ENCODE data around the gene CPM.

Gene CPM

DNA sequence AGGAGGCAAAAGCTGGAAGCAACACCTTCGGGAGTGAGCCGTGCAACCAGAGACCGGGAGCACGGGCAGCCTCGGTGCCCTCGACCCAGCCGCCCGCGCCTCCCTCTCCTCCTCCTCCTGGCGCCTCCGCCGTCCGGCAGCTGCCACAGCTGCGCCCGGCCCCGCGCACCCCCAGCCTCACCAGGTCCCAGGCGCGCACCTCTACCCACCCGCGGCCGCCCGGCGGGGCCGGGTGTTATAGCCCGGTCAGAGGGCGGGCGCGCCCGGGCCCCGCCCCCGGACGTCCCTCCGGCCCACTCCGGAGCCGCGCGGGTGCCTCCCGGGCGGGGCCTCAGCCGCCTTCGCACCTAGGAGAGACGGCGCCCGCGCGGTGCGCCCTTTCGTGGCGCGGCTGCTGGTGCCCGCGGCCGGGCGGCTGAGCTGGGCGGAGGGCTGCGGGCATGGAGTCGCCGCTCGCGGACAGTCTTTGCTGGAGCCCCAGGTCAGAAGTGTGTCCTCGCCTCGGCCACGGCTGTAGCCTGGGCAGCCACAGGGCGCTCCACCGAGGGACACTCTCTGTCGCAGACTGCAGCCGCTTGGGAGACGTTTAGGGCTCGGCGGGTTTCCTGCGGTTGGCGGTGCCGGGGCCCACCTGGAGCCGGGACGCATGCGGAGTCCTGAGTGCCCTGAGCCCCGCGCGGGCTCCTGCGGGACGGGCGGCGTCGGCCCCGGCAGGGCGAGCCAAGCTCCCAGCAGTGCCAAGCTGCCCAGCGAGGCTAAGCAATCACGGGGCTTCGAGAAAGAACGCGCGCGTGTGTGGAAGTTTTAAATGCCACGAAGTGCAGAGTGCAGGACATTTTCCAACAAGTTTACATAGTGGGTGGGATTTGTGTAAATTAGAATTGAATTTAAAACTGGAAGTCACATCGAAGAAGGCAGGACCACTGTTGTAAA lies at the start of gene CPM:
Gene CPM, minus strand, starts transcription at position 211 of the 933 bp plus-strand sequence. CDS start 334 bp downstream, outside the sequence.
- peak; percentile 25 for DNase-seq

DNA sequence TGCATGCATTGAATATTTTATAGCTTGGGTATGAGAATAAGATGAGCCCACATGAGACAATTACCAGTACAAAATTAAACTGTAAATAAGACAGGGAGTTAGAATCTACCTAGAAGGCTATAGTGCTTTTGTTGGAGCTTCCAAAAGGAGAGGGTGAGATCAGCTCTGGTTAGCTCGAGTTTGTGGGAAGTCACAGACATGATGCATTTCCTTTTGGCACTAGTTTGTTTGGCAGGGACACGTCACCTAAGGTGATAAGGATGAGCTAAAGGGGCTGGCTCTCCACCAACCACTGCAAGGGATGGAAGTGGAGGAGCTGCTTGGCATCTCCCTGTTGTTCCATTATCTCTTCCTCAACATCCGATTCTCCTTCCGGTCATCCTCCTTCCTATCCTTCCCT lies 48.5 kb upstream of the CPM start:
- peak; percentile 5 for DNase-seq

- DNase-seq, result no peak
These were observed 47.7 kb upstream of the CPM start for GRCh38 chr12:68980476-68981212.

DNA sequence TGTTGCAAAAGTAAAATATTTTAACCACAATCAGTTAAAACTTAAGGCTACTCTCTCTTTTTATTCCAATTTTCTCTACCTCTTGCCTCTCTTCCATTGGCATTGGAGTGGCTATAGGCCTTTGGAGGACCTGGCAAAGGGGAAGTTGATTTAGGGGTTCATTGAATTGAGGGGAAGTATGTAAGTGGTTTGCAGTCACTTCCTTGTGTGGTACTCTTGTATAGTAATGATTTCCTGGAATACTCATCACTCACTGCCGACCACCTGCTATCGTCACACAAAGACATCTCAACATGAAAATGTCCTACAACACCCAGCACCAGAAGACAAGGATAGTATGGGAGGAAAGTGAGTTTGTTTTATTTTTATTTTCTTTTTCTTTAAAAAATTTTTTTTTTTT lies 45.7 kb upstream of the CPM start:
- no peak for DNase-seq

- DNase-seq, result no peak
These were observed 45.1 kb upstream of the CPM start for GRCh38 chr12:68977909-68978610.

GRCh38 chr12:68977335-68977734 lies 44.4 kb upstream of the CPM start:
- DNase-seq, result no peak

DNA sequence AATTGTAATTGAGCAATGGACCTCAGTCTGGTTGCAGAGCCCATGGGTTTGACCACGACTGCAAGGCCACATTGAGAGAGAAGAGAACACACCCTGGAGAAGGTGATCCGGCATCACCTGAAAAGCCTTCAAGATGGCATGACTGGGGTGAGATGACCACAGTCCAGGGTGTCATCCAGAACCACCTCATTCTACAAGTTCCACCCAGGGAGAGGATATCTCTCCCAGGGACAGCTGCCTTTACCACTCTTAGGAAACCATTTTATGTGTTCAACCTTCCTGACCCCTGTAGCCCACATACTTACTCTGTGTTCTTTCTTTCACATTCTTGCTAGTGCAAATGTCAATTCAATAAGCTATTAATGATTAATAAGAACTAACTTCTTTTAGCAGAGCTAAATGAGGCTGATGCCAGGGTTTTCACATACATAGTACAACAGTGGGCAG lies 43.4 kb upstream of the CPM start:
- DNase-seq, result no peak

- DNase-seq, result no peak
These were observed 42.8 kb upstream of the CPM start for GRCh38 chr12:68975811-68976210.

DNA sequence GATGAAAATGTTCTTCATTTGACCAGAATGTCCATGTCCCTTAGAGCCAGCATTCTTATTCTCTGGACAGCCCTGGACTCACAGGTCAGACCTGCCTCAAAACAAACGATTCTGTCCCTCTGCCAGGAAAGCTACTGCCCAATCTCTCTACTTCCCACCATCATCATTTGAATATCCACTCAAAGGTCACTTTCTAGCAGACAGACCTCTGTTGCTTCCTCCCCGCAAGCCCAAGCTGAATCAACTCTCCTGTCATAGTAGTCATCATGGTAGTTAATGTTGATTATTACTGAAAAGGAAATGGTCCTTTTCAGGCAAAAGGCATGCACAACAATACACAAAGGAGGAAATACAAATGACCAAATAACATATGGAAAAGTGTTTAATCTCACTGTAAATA lies 39.6 kb upstream of the CPM start:
- no peak for DNase-seq

DNA sequence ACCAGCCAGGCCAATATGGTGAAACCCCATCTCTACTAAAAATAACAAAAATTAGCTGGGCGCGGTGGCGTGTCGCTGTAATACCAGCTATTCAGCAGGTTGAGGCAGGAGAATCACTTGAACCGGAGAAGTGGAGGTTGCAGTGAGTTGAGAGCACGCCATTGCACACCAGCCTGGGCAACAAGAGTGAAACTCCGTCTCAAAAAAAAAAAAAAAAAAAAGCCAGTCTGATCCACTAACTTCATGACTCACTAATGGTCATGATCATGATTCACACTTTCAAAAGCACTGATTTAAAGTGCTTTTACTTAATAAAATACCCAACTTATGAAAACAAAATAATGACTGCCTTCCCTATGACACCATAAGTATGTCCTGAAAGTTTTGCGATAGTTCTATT lies 38.4 kb upstream of the CPM start:
- DNase-seq, result peak; percentile 81

- no peak for DNase-seq
These were observed 38.0 kb upstream of the CPM start for GRCh38 chr12:68970951-68971350.

DNA sequence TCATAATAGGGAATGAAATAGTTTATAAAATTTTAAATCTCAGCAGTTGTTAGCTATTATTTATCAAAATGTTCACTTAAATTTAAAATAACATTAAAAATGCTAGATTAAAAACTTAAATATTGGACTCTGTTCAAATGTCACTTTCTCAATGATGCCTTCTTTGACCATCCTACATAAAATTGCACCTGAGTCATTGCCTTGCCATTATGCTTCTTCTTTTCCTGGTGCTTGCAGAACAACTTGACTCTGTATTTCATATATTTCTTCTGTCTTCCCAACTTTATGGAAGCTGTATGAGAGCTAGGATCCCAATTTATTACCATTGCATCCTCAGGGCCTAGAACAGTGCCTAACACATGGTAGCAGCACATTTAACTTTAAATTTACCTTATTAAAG lies 37.3 kb upstream of the CPM start:
- DNase-seq, result no peak

- DNase-seq, result no peak
These were observed 34.1 kb upstream of the CPM start for GRCh38 chr12:68967046-68967445.

- DNase-seq, result no peak
These were observed 31.1 kb upstream of the CPM start for GRCh38 chr12:68963856-68964745.

DNA sequence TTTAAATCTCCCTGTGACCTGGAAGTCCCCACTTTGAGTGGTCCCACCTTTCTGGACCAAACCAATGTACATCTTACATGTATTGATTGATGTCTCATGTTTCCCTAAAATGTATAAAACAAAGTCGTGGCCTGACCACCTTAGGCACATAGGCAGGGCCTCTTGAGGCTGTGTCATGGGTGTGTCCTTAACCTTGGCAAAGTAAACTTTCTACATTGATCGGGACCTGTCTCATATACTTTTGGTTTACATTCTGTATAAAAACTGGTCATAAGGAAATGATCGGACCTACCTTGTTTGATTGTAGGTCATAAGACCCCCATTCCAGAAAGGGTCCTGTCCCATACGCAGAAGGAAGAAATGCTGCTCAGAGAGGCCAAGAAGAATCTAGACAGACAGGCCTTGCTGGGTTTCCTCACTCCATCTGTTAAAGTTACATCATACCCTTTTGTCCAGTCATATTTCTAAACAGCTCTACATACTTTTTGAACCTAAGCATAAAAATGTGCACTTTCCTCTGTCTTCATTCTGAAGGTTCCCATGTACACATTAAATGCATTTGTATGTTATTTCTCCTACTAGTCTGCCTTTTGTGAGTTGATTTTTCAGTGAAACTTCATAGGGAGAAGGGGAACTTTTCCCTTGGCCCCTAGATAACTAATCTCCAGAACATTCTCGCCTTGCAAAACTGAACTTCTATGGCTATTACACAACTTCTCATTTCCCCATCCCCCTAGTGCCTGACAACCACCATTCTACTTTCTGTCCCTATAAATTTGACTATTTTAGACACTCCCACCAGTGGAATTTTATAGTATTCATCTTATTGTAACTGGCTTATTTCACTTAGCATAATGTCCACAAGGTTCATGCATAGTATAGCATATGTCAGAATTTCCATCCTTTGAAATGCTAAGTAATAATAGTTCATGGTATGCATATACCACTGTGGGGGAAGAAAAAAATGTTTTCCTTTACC lies 30.2 kb upstream of the CPM start:
- peak; percentile 39 for DNase-seq

DNA sequence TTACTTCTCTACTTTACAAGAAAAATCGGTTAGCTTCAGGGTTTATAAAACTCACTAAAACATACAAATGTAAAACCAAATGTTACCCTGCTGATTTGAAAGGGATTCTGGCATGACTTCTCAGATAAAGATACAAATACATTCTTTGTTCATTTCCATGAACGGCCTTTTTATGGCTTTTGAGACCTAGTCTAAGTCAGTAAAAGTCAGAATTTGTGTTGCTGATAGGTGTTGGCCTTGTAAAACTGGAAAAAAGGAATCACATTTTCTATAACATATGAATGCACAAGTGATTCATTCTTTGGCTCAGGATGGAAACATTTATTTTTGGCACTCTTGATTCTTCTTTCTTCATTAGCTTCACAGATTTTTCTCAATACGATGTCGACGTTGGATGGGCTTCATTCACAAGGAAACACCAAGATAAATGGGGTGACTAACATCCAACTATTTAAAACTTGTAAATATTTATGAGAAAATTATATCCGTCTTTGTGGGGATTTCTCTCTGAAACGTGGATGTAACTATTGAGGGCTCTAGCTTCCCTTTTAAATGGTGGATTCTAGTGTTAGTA lies 27.0 kb upstream of the CPM start:
- DNase-seq, result peak; percentile 43

GRCh38 chr12:68959143-68959858 lies 26.3 kb upstream of the CPM start:
- DNase-seq, result no peak

DNA sequence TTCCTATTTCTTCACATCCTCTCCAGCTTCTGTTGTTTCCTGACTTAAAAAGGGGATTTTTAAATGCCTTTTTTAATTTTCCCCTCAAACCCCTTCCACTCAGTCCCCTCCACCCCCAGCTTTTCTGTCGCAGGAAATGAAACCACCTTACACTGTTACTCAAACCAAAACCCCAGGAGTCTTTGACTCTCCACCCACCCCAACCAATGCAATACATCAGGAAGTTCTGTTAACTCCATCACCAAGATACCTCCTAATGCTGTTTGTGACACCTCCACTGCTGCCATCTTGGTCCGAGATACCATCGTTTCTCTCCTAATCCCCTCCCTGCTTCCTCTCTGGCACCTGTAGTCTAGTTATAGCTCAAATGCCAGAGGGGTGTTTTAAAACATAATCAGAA lies 25.4 kb upstream of the CPM start:
- no peak for DNase-seq

- no peak for DNase-seq
These were observed 24.3 kb upstream of the CPM start for GRCh38 chr12:68957273-68957672.

- no peak for DNase-seq
These were observed 23.5 kb upstream of the CPM start for GRCh38 chr12:68956466-68956865.
